ENCODE data around the gene PTPRN2.

Gene PTPRN2

DNA sequence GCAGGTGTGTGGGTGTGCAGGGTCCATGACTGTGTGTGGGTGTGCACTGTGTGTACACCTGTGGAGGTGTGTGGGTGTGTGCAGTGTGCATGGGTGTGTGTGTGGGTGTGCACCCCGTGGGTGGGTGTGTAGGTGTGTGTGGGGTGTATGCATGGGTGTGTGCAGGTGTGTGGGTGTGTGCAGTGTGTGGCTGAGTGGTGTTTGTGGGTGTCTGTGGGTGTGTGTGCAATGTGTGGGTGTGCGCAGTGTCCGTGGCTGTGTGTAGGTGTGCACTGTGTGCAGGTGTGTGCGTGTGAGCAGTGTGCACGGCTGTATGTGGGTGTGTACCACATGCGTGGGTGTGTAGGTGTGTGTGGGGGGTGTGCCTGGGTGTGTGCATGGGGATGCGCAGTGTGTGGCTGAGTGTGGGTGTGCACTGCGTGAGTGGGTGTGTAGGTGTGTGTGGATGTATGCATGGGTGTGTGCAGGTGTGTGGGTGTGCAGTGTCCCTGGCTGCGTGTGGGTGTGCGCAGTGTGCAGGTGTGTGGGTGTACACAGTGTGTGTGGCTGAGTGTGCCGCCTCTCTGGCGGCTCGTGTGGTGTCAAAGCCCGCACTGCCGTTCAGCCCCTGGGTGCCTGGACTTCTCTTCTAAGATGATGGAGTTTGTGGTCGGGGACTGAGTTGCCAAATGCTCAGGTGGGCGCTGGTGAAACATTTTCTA, 1042.5 kb downstream of the PTPRN2 start:
- no peak for DNase-seq (ENCODE audit: low read depth in 2 of 2)

DNA sequence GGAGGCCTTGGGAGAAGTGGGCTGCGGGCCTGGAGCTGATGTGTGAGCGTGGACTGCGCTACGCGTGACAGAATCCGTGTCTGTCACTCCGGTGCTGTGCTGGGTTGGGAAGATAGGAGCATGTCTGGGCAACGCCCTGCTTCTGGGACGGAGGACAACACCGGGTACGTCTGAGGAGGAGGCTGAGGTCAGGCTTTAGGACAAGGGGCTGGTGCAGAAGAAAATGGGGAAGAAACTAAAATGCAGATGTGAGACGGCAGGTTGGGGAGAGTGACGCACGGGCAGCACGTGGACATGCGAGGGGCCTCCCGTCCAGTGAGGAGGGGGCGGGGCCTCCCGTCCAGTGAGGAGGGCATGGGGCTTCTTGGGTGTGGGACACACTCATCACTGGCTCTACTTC, 1043.4 kb downstream of the PTPRN2 start:
- DNase-seq (ENCODE audit: low read depth in 2 of 2), result no peak

- DNase-seq (ENCODE audit: low read depth in 2 of 2), result no peak
These were observed 1043.8 kb downstream of the PTPRN2 start for GRCh38 chr7:157543791-157544190.

- DNase-seq (ENCODE audit: low read depth in 2 of 2), result no peak
These were observed 1044.3 kb downstream of the PTPRN2 start for GRCh38 chr7:157543276-157543675.

DNA sequence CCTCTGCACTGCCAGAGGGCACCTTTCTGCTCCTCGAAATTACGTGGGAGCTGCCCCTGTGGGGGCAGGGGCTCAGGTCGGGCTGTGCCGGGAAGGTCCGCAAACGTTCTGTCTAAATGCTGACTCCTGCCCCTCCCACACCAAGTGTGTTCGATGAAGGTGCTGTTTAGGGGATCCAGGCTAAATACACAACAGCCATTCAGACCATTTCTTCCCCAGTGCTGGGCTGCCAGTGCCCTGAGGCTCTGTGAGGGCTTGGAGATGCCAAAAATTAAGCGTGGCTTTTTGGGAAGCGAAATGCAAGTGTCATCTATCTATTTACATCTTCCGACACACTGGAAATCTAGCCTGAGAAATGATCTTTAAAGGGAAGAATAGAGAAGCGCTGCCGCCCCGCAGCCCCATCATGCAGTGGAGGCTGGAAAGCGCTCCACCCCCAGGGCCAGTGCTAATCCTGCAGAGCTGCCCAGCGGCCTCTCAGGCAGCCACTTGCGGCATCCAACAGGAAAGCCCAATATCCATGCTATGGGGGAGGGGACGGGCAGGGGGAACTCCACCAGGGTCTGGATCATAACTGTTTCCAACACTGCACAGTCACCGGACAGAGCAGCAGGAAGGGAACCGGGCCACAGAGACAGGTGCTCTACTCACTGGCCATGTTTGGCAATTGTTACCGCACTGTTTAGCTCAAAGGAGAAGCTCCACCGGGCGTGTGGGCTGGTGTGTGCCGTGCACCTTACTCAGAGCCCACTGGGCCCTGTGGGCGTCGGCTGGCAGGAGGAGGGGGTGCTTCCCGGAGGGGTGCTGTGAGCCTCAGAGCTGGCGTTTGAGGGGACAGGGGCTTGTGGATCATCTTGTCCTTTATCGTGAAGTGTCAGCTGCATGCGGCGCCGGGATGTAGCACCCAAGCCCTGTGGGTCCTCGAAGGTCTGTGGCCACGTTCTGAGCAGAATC, 1045.3 kb downstream of the PTPRN2 start:
- DNase-seq (ENCODE audit: low read depth in 2 of 2), result no peak

GRCh38 chr7:157541295-157542067, 1046.1 kb downstream of the PTPRN2 start:
- no peak for DNase-seq (ENCODE audit: low read depth in 2 of 2)

DNA sequence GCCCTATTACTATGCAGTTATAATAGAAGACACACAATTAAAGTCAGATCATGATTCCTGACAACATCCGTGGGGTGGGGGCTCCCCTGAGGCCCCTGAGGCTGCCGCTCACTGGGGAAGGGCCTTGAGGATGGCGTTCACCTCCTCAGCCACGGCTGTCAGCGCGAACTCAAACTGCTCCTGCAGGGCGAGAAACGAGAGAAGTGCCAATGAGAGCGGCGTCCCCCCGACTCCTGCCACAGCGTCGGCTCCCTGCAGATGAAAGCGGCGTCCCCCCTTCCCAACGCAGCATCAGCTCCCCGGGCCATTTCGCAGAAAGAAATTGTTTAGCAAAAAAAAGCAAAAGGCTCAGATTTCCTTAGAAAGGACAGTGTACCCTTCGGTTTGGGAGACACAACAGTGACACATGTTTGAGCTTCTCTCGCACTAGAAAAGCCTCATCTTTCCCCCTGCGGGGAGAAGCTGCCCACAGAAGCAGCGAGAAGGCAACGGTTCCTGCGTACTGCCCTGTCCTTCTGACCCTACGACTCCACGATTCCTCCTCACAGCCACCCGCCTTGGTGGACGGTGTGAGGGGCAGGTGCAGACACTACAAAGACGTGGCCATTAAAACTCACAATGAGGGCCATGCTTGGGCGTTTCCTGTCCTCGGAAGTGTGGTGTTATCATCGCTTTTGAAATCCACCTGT, 1046.9 kb downstream of the PTPRN2 start:
- DNase-seq (ENCODE audit: low read depth in 2 of 2), result no peak

GRCh38 chr7:157540020-157540419, 1047.6 kb downstream of the PTPRN2 start:
- no peak for DNase-seq (ENCODE audit: low read depth in 2 of 2)

GRCh38 chr7:157539521-157539920, 1048.1 kb downstream of the PTPRN2 start:
- DNase-seq (ENCODE audit: low read depth in 2 of 2), result no peak

GRCh38 chr7:157538735-157539134, 1048.9 kb downstream of the PTPRN2 start:
- DNase-seq (ENCODE audit: low read depth in 2 of 2), result no peak

DNA sequence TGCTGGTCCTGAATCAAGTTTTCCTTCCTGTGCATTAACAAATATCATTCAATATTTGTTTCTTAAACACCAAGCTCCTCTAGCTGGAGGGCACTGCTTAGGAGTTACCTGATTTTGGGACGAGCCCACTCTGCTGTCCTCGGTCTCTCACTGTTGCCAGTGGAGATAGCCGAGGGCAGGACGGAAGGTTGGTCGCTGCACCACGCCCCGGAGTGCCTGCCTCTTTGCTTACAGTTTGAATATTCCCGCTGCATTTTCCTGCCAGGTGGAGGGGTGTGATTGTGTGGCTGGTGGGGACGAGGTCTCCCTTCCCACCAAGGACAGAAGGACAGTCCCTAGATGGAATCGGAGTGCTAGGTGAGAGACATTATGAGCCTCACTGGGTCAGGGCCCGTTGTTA, 1049.3 kb downstream of the PTPRN2 start:
- no peak for DNase-seq (ENCODE audit: low read depth in 2 of 2)

DNA sequence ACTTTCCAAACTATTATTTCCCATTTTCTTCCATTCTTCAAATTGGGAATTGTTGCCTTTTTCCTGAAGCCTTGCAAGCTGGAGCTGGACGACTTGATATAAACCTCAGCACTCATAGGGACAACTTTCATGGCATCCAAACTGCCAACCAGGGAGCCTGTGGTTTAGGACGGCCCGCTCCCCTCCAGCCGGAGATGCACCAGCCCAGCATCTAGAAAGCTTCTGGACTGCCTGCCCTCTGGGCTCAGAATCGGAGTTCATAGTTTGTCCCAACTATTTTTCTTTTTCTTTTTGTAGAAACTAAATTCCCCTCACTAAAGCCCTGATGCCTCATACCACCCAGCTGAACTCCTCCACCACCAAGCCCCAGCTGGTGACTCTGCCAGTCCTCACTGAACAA, 1050.6 kb downstream of the PTPRN2 start:
- DNase-seq (ENCODE audit: low read depth in 2 of 2), result no peak

- DNase-seq (ENCODE audit: low read depth in 2 of 2), result no peak
These were observed 1055.6 kb downstream of the PTPRN2 start for GRCh38 chr7:157532068-157532467.

GRCh38 chr7:157529768-157530560, 1057.7 kb downstream of the PTPRN2 start:
- DNase-seq (ENCODE audit: low read depth in 2 of 2), result no peak

DNA sequence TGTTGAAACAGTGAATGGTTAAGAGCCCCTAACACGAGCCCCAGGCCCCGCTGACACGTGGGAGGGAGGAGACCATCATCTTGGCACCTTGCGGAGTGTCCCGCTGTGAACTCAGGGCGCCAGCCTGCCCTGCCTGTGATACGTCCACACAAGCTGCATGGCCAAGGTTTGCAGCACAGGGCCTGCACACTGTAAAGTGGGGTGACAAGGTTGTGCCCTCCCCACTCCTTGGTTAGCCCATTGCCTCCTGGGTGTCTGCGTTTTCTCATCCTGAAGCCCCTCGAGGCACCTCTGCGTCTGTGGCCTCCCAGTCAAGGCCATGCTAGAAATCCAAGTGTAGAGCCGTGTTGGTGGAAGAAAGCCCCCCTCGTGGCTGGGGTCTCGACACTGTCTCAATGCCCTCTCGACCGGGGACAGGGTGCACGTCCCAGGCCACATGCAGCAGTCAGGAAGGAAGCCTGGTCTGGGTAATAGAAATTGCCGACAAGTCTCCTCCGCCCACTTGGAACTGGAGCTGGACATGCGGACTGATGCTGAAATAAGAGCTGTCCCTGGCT, 1058.8 kb downstream of the PTPRN2 start:
- no peak for DNase-seq (ENCODE audit: low read depth in 2 of 2)

GRCh38 chr7:157527686-157528085, 1059.9 kb downstream of the PTPRN2 start:
- no peak for DNase-seq (ENCODE audit: low read depth in 2 of 2)

- DNase-seq (ENCODE audit: low read depth in 2 of 2), result no peak
These were observed 1060.5 kb downstream of the PTPRN2 start for GRCh38 chr7:157526913-157527634.

DNA sequence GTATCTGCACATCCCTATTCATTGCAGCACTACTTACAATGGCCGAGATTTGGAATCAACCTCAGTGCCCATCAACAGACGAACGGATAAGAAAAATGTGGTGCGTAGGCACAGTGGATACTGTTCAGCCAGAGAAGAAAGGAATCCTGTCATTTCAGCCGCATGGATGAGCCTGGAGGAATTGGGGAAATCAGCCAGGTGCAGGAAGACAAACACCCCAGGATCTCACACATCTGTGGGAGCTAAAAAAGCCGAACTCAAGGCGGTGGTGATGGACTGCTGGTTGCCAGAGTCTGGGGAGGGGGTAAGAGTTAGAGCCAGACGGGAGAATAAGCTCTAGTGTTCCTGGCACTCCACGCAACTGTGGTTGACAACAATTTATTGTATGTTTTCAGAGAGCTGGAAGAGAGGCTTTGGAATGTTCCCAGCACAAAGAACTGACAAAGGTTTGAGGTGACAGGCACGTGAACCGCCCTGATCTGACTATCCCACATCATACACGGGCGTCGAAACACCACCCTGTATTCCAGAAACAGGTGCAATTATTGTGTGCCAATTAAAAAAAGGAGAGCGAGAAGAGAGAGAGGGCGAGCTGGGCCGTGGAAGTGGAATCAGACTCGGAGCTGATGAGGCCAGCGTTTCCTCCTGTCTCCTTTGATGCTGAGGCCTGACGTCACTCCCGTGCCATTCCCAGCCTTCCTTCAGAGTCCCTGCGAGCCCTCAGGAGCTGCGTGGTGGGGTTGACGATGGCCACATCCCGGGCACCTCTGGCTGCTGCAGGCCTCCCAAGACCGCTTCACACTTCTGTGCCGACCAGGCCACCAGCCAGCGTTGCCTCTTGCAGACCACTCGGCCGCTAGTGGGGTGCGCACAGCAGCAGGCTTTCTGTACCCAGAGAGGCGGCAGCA, 1061.4 kb downstream of the PTPRN2 start:
- DNase-seq (ENCODE audit: low read depth in 2 of 2), result no peak

DNA sequence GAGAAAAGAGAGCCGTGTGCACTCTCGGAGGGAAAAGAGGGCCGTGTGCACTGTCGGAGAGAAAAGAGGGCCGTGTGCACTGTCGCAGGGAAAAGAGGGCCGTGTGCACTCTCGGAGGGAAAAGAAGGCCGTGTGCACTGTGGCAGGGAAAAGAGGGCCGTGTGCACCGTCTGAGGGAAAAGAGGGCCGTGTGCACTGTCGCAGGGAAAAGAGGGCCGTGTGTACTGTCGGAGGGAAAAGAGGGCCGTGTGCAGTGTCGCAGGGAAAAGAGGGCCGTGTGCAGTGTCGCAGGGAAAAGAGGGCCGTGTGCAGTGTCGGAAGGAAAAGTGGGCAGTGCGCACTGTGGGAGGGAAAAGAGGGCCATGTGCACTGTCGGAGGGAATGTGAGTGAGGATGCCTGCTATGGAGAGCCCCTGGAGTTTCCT, 1062.1 kb downstream of the PTPRN2 start:
- DNase-seq (ENCODE audit: low read depth in 2 of 2), result no peak

All from activated CD4-positive, alpha-beta T cell treated with anti-CD3 and anti-CD28 coated beads for 24 hours (primary cell).